PC-3 (cell line): ENCODE data around the gene DNAH5.

Experiments
- CTCF ChIP-seq: fragments of 300-600 bp; sonication (generic); conservative IDR thresholded peaks from 2 replicates; pipeline ENCODE4 v1.5.1; 2017; ENCODE audit warnings: antibody characterized with exemption, low read depth, mild to moderate bottlenecking, low read length
- EZH2 ChIP-seq: fragments of 300-600 bp; sonication (generic); IDR thresholded peaks from one replicate; pipeline ENCODE4 v1.6.1; 2017; ENCODE audit warnings: antibody characterized with exemption, mild to moderate bottlenecking, low read length; ENCODE audit not compliant: unreplicated experiment
- EZH2phosphoT487 ChIP-seq: fragments of 300-600 bp; sonication (generic); IDR thresholded peaks from 2 replicates; pipeline ENCODE4 v1.6.1; 2018; ENCODE audit warnings: mild to moderate bottlenecking, antibody characterized with exemption, low read length, borderline replicate concordance

GRCh38 chr5:13821366-13821765 is 123.1 kb downstream of the DNAH5 start:
- TF ChIP-seq CTCF: no peak
- TF ChIP-seq EZH2: no peak
- TF ChIP-seq EZH2phosphoT487: no peak
